GM18519 (cell line): ENCODE measurements around the gene CPVL.

Source experiments
- ATAC-seq: cut with Tn5 transposase; IDR thresholded peaks from one replicate; pipeline ENCODE4 v1.9.1; 2021; ENCODE audit warnings: mild to moderate bottlenecking, moderate library complexity; ENCODE audit not compliant: unreplicated experiment, low FRiP score

The CPVL gene

GRCh38 chr7:28986028-28986764 is 160.1 kb downstream of the CPVL start:
- no peak for ATAC-seq

GRCh38 chr7:28984631-28985030 is 161.7 kb downstream of the CPVL start:
- no peak for ATAC-seq

- ATAC-seq, result no peak
Measured at GRCh38 chr7:28984217-28984616, 162.1 kb downstream of the CPVL start.

- ATAC-seq, result no peak
Measured at GRCh38 chr7:28983396-28984190, 162.7 kb downstream of the CPVL start.

- no peak for ATAC-seq
Measured at GRCh38 chr7:28981161-28981465, 165.2 kb downstream of the CPVL start.

GRCh38 chr7:28980451-28981160 is 165.7 kb downstream of the CPVL start:
- no peak for ATAC-seq

- no peak for ATAC-seq
Measured at GRCh38 chr7:28979776-28980175, 166.6 kb downstream of the CPVL start.

- no peak for ATAC-seq
Measured at GRCh38 chr7:28977881-28978280, 168.5 kb downstream of the CPVL start.

GRCh38 chr7:28976022-28976421 is 170.3 kb downstream of the CPVL start:
- ATAC-seq, result no peak

GRCh38 chr7:28973591-28973990 is 172.7 kb downstream of the CPVL start:
- no peak for ATAC-seq

GRCh38 chr7:28964056-28964455 is 182.3 kb downstream of the CPVL start:
- no peak for ATAC-seq

GRCh38 chr7:28961972-28962371 is 184.4 kb downstream of the CPVL start:
- ATAC-seq, result no peak

GRCh38 chr7:28960071-28960840 is 186.1 kb downstream of the CPVL start:
- no peak for ATAC-seq

- ATAC-seq, result no peak
Measured at GRCh38 chr7:28958980-28959347, 187.4 kb downstream of the CPVL start.

- no peak for ATAC-seq
Measured at GRCh38 chr7:28958235-28958979, 187.9 kb downstream of the CPVL start, which contains the start of gene TRIL. Gene TRIL, minus strand, starts transcription at chr7:28958330. Its CDS starts 284 bp downstream, at chr7:28958046.

GRCh38 chr7:28957751-28958234 is 188.5 kb downstream of the CPVL start:
- no peak for ATAC-seq

- ATAC-seq, result no peak
Measured at GRCh38 chr7:28957064-28957750, 189.1 kb downstream of the CPVL start.

- no peak for ATAC-seq
Measured at GRCh38 chr7:28956608-28957063, 189.7 kb downstream of the CPVL start.
